H1 (cell line): Measurements from ENCODE around the gene LPP.

ENCODE experiments used
- CHD2 ChIP-seq: IDR thresholded peaks from 2 replicates; pipeline ENCODE4 v1.6.1; 2012; ENCODE audit warnings: low read length, improper control_type of control experiment
- CREB1 ChIP-seq: IDR thresholded peaks from 2 replicates; pipeline ENCODE4 v1.6.1; 2012; ENCODE audit warnings: inconsistent platforms
- CTCF ChIP-seq, 3 experiments: IDR thresholded peaks; 1 replicate in 2 of 3; 2 replicates in 1 of 3; pipeline versions ENCODE4 v1.5.1 to v1.6.1; 2011; ENCODE audit warnings: low read length in 3 of 3, mild to moderate bottlenecking in 3 of 3, inconsistent platforms in 2 of 3, low read depth in 1 of 3, moderate library complexity in 1 of 3; ENCODE audit not compliant: insufficient read depth in 1 of 3; ENCODE audit errors: control extremely low read depth in 1 of 3
- EZH2 ChIP-seq: fragments of 200-600 bp; sonication (generic); IDR thresholded peaks from 2 replicates; pipeline ENCODE4 v1.7.1; 2012; ENCODE audit warnings: low read depth, mild to moderate bottlenecking, moderate library complexity, low read length, inconsistent platforms; ENCODE audit not compliant: severe bottlenecking
- GABPA ChIP-seq: IDR thresholded peaks from 2 replicates; pipeline ENCODE4 v1.6.1; 2011; ENCODE audit warnings: mild to moderate bottlenecking, low read length, moderate library complexity, borderline replicate concordance; ENCODE audit not compliant: insufficient read depth
- MAX ChIP-seq: IDR thresholded peaks from 2 replicates; pipeline ENCODE4 v1.6.1; 2012; ENCODE audit warnings: inconsistent platforms
- POLR2A ChIP-seq, 2 experiments: IDR thresholded peaks; 1 replicate in 1 of 2; 2 replicates in 1 of 2; pipeline ENCODE4 v1.6.1; 2011; ENCODE audit warnings: low read depth in 2 of 2, low read length in 2 of 2, mild to moderate bottlenecking in 2 of 2; ENCODE audit errors: control extremely low read depth in 1 of 2
- POLR2AphosphoS5 ChIP-seq: IDR thresholded peaks from 2 replicates; pipeline ENCODE4 v1.6.1; 2011; ENCODE audit warnings: low read depth, low read length
- RXRA ChIP-seq: IDR thresholded peaks from 2 replicates; pipeline ENCODE4 v1.6.1; 2011; ENCODE audit warnings: low read depth, mild to moderate bottlenecking, low read length, moderate library complexity; ENCODE audit not compliant: insufficient read depth
- SP1 ChIP-seq: IDR thresholded peaks from 2 replicates; pipeline ENCODE4 v1.6.1; 2011; ENCODE audit warnings: low read depth, low read length
- SP2 ChIP-seq: IDR thresholded peaks from 2 replicates; pipeline ENCODE4 v1.6.1; 2012; ENCODE audit warnings: mild to moderate bottlenecking, low read length, inconsistent platforms
- SUZ12 ChIP-seq: fragments of 200-600 bp; sonication (generic); IDR thresholded peaks from 2 replicates; pipeline ENCODE4 v1.6.1; 2012; ENCODE audit warnings: mild to moderate bottlenecking, inconsistent platforms, low read length, moderate library complexity, mixed read lengths
- USF2 ChIP-seq: IDR thresholded peaks from 2 replicates; pipeline ENCODE4 v1.6.1; 2011; ENCODE audit warnings: low read length, improper control_type of control experiment
- ZNF274 ChIP-seq: IDR thresholded peaks from 2 replicates; pipeline ENCODE4 v1.7.0; 2012; ENCODE audit warnings: low read length, borderline replicate concordance; ENCODE audit errors: extremely low read depth

GRCh38 chr3:188734395-188734794 lies 580.4 kb downstream of the LPP start:
- TF ChIP-seq CREB1 (no peak), POLR2A (IDR thresholded peaks at IDR 0.05; ENCODE audit: control extremely low read depth in 1 of 2, low read depth in 2 of 2, low read length in 2 of 2) (no peak), SUZ12 (no peak), POLR2AphosphoS5 (no peak), CTCF (IDR thresholded peaks at IDR 0.05; ENCODE audit: control extremely low read depth in 1 of 3, insufficient read depth in 1 of 3, low read depth in 1 of 3, low read length in 3 of 3) (no peak), ZNF274 (no peak), USF2 (no peak), EZH2 (no peak), SP1 (no peak), GABPA (no peak), SP2 (no peak), CHD2 (no peak), RXRA (no peak), MAX (no peak)
